ENCODE measurements around the gene CAST.

GRCh38 chr5:96781031-96781971 is 119.1 kb downstream of the CAST start:
- TF ChIP-seq CTCF (tag by site-specific recombination; IDR thresholded peaks at IDR 0.05) (no peak), ZNF473 (tag by site-specific recombination; IDR thresholded peaks at IDR 0.05) (no peak), ZBTB6 (tag by site-specific recombination; IDR thresholded peaks at IDR 0.05) (no peak)

All from HEK293 (cell line).